ENCODE measurements around the gene ZNF354B. TPM values are rescaled to one million over a fixed set of nuclear protein-coding genes. Genes with fewer than 3 reads are reported as not detected.

The ZNF354B gene
- total and polyA plus RNA-seq, 2 experiments from 2014 or later, result 9.0 to 12.3 TPM

GRCh38 chr5:178869577-178869976 is 9.8 kb downstream of the ZNF354B start:
- no peak overlapping the region for H3K4me2 ChIP-seq

More at GRCh38 chr5:178869577-178869976, 9.8 kb downstream of the ZNF354B start:
- peaks cover 23% of the 10 kb centered on the region for H3K9me3 Mint-ChIP-seq
- peaks cover 6% of the 10 kb centered on the region for H3K27me3 Mint-ChIP-seq (ENCODE audit: insufficient read depth, low read depth, poor library complexity)
- H3K9me2 ChIP-seq (ENCODE audit: insufficient read depth), result no peaks in the 10 kb centered on the region
- no peak overlapping the region for H3K4me3 Mint-ChIP-seq
- no peaks in the 10 kb centered on the region for H3K4me1 Mint-ChIP-seq
- H3K27me3 ChIP-seq (ENCODE audit: insufficient read depth), result no peaks in the 10 kb centered on the region
- H3K4me1 ChIP-seq (ENCODE audit: insufficient read depth), result no peaks in the 10 kb centered on the region
- H3K27ac Mint-ChIP-seq, result no peak overlapping the region
- H3K27ac ChIP-seq (ENCODE audit: low read depth), result no peak overlapping the region
- no peaks in the 10 kb centered on the region; the same call in 1 of the 2 replicates for H4K20me1 ChIP-seq (replicated peaks; ENCODE audit: insufficient read depth)
- H3K36me3 Mint-ChIP-seq (ENCODE audit: low read depth), result peaks cover 94% of the 10 kb centered on the region
- no peak overlapping the region for H2AFZ ChIP-seq
- no peak for ATAC-seq
- H3F3A ChIP-seq (replicated peaks; ENCODE audit: low read depth), result no peaks in the 10 kb centered on the region
- 0 out of 2 replicates have a peak, but pooled peaks cover 6% of the 10 kb centered on the region for H3K79me2 ChIP-seq (replicated peaks; ENCODE audit: insufficient read depth)
- DNase-seq (ENCODE audit: low spot score), result no peak
- no peak for TF ChIP-seq JUNB (IDR thresholded peaks at IDR 0.05; ENCODE audit: unreplicated experiment)
- no peak for TF ChIP-seq ZNF462 (CRISPR knock-in tag; IDR thresholded peaks at IDR 0.05)
- no peak for TF ChIP-seq CTCF (conservative IDR thresholded peaks at IDR 0.05; ENCODE audit: low read depth in 2 of 2)
- no peak for TF ChIP-seq STAT1 (IDR thresholded peaks at IDR 0.05; ENCODE audit: unreplicated experiment)
- TF ChIP-seq ETS1 (IDR thresholded peaks at IDR 0.05), result no peak
- no peak for TF ChIP-seq REST (IDR thresholded peaks at IDR 0.05; ENCODE audit: unreplicated experiment)
- no peak for TF ChIP-seq EZH2 (IDR thresholded peaks at IDR 0.05; ENCODE audit: low read depth, unreplicated experiment)
- TF ChIP-seq NANOG (IDR thresholded peaks at IDR 0.05; ENCODE audit: borderline replicate concordance), result no peak
- H3K4me3 ChIP-seq, result no peak overlapping the region
- peaks cover 5% of the 10 kb centered on the region; the same call in 1 of the 2 replicates for H3K36me3 ChIP-seq (ENCODE audit: insufficient read depth)

All from GM23338 (cell line).